Neural cell (in vitro differentiated cells): Measurements from ENCODE around the gene SLAMF7. TPM values are rescaled to one million over a fixed set of nuclear protein-coding genes. Genes with fewer than 3 reads are reported as not detected.

Experiments used
- H2AFZ ChIP-seq: fragments of 200-600, 300-800 bp; sonication (generic), shearing (Covaris generic); 2 replicates; pipeline ENCODE4 v1.6.0; 2014; ENCODE audit warnings: low read depth, mild to moderate bottlenecking, antibody characterized with exemption, low read length, moderate library complexity
- H3F3A ChIP-seq: fragments of 200-600 bp; shearing (Covaris generic); 2 replicates; pipeline ENCODE4 v1.6.1; 2016; ENCODE audit warnings: mild to moderate bottlenecking, moderate library complexity, mixed read lengths, antibody characterized with exemption, low read length; ENCODE audit not compliant: insufficient read depth, poor library complexity, severe bottlenecking
- H3K27ac ChIP-seq: fragments of 200-600, 300-800 bp; sonication (generic), shearing (Covaris generic); 2 replicates; pipeline ENCODE4 v1.5.1; 2014; ENCODE audit warnings: mild to moderate bottlenecking, low read length, moderate library complexity
- H3K27me3 ChIP-seq: fragments of 300-800, 200-600 bp; sonication (generic), shearing (Covaris generic); 2 replicates; pipeline ENCODE4 v1.6.0; 2014; ENCODE audit warnings: mild to moderate bottlenecking, low read depth, low read length, moderate library complexity; ENCODE audit not compliant: insufficient read depth
- H3K36me3 ChIP-seq: fragments of 300-800, 200-600 bp; sonication (generic), shearing (Covaris generic); 2 replicates; pipeline ENCODE4 v1.5.1; 2014; ENCODE audit warnings: mild to moderate bottlenecking, antibody characterized with exemption, low read length, moderate library complexity; ENCODE audit not compliant: insufficient read depth
- H3K4me2 ChIP-seq: fragments of 300-800, 200-600 bp; sonication (generic), shearing (Covaris generic); 2 replicates; pipeline ENCODE4 v1.6.0; 2014; ENCODE audit warnings: mild to moderate bottlenecking, low read length
- H3K4me3 ChIP-seq: fragments of 300-800, 200-600 bp; sonication (generic), shearing (Covaris generic); 2 replicates; pipeline ENCODE4 v1.5.1; 2014; ENCODE audit warnings: mild to moderate bottlenecking, low read length, moderate library complexity
- H3K79me2 ChIP-seq: fragments of 200-600 bp; shearing (Covaris generic); replicated peaks from 2 replicates; pipeline ENCODE4 v1.6.0; 2014; ENCODE audit warnings: mild to moderate bottlenecking, low read length, moderate library complexity; ENCODE audit not compliant: insufficient read depth
- H3K9ac ChIP-seq: fragments of 300-800, 200-600 bp; sonication (generic), shearing (Covaris generic); 2 replicates; pipeline ENCODE4 v1.6.1; 2016; ENCODE audit warnings: mild to moderate bottlenecking, low read length, mixed read lengths
- H3K9me2 ChIP-seq: fragments of 200-600 bp; shearing (Covaris generic); 2 replicates; pipeline ENCODE4 v1.6.1; 2016; ENCODE audit warnings: mild to moderate bottlenecking, low read length, mixed read lengths; ENCODE audit not compliant: insufficient read depth
- H3K9me3 ChIP-seq: fragments of 200-600, 300-800 bp; sonication (generic), shearing (Covaris generic); 2 replicates; pipeline ENCODE4 v1.6.1; 2016; ENCODE audit warnings: mild to moderate bottlenecking, mixed run types, low read length, moderate library complexity, mixed read lengths
- H4K20me1 ChIP-seq: fragments of 200-600 bp; shearing (Covaris generic); 2 replicates; pipeline ENCODE4 v1.6.1; 2016; ENCODE audit warnings: mild to moderate bottlenecking, mixed run types; ENCODE audit not compliant: insufficient read depth
- CTCF ChIP-seq: fragments of 450-650 bp; IDR thresholded peaks from 2 replicates; pipeline ENCODE4 v1.5.1; 2014; ENCODE audit warnings: antibody characterized with exemption, mild to moderate bottlenecking, moderate library complexity; ENCODE audit not compliant: poor library complexity, severe bottlenecking
- EP300 ChIP-seq: fragments of 450-650 bp; conservative IDR thresholded peaks from 2 replicates; pipeline ENCODE4 v1.6.1; 2014; ENCODE audit warnings: antibody characterized with exemption, mild to moderate bottlenecking, moderate library complexity; ENCODE audit not compliant: poor library complexity, severe bottlenecking
- EZH2 ChIP-seq: fragments of 200-600, 300-800 bp; shearing (Covaris generic), sonication (generic); IDR thresholded peaks from 2 replicates; pipeline ENCODE4 v1.6.1; 2014; ENCODE audit warnings: antibody characterized with exemption, low read length, borderline replicate concordance, mild to moderate bottlenecking; ENCODE audit not compliant: insufficient read depth, poor library complexity, severe bottlenecking
- MXI1 ChIP-seq: fragments of 450-650 bp; conservative IDR thresholded peaks from 2 replicates; pipeline ENCODE4 v1.6.1; 2014; ENCODE audit warnings: antibody characterized with exemption, mild to moderate bottlenecking; ENCODE audit not compliant: poor library complexity, severe bottlenecking
- POLR2AphosphoS5 ChIP-seq: IDR thresholded peaks from 2 replicates; pipeline ENCODE4 v1.6.1; 2012
- RAD21 ChIP-seq: fragments of 450-650 bp; conservative IDR thresholded peaks from 2 replicates; pipeline ENCODE4 v1.6.1; 2014; ENCODE audit warnings: antibody characterized with exemption, mild to moderate bottlenecking, moderate library complexity
- SMC3 ChIP-seq: fragments of 450-650 bp; conservative IDR thresholded peaks from 2 replicates; pipeline ENCODE4 v1.6.1; 2014; ENCODE audit warnings: antibody characterized with exemption, mild to moderate bottlenecking, moderate library complexity; ENCODE audit not compliant: poor library complexity
- TAF1 ChIP-seq: IDR thresholded peaks from 2 replicates; pipeline ENCODE4 v1.6.1; 2012; ENCODE audit warnings: low read depth
- polyA plus RNA-seq: library from polyadenylated mRNA; depleted of rRNA; stranded (reverse); fragments of >200 nt; gene quantifications from 2 replicates; pipeline ENCODE4 v1.2.3, GENCODE V29; 2014
- TF ChIP-seq, protein P1 (sequence below): IDR thresholded peaks from 2 replicates; pipeline ENCODE4 v1.6.1; 2012; ENCODE audit warnings: borderline replicate concordance

The SLAMF7 gene
- polyA plus RNA-seq, 1 donor from 2014 or later, result not detected

DNA sequence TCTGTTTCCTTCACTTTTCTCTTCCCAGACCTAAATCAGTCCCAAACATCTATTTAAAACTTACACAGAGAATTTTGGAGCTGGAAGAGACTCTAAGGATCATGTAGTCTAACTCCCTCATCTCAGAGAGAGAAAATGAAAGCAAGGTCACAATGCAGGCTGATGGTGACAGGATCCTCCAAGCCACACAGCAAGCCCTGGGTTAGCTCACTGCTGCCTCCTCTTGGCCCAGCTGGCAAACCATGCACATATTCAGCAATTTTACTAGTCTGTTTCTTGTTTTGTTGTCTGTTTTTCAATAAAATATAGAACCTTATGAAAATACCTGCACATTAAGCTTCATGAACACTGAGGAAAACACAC lies 29.2 kb downstream of the SLAMF7 start:
- Histone ChIP-seq H3K27me3 (no peaks in the 10 kb centered on the region), H3F3A (no peaks in the 10 kb centered on the region), H2AFZ (no peak overlapping the region), H3K9ac (no peak overlapping the region), H3K9me2 (no peaks in the 10 kb centered on the region), H3K79me2 (no peaks in the 10 kb centered on the region), H3K27ac (no peak overlapping the region), H3K4me2 (no peak overlapping the region), H3K36me3 (no peaks in the 10 kb centered on the region), H4K20me1 (no peaks in the 10 kb centered on the region), H3K9me3 (no peaks in the 10 kb centered on the region), H3K4me3 (no peak overlapping the region)
- TF ChIP-seq RAD21, result no peak
- TF ChIP-seq TAF1, result no peak
- TF ChIP-seq SMC3, result no peak
- no peak for TF ChIP-seq EZH2
- TF ChIP-seq, protein P1, sequence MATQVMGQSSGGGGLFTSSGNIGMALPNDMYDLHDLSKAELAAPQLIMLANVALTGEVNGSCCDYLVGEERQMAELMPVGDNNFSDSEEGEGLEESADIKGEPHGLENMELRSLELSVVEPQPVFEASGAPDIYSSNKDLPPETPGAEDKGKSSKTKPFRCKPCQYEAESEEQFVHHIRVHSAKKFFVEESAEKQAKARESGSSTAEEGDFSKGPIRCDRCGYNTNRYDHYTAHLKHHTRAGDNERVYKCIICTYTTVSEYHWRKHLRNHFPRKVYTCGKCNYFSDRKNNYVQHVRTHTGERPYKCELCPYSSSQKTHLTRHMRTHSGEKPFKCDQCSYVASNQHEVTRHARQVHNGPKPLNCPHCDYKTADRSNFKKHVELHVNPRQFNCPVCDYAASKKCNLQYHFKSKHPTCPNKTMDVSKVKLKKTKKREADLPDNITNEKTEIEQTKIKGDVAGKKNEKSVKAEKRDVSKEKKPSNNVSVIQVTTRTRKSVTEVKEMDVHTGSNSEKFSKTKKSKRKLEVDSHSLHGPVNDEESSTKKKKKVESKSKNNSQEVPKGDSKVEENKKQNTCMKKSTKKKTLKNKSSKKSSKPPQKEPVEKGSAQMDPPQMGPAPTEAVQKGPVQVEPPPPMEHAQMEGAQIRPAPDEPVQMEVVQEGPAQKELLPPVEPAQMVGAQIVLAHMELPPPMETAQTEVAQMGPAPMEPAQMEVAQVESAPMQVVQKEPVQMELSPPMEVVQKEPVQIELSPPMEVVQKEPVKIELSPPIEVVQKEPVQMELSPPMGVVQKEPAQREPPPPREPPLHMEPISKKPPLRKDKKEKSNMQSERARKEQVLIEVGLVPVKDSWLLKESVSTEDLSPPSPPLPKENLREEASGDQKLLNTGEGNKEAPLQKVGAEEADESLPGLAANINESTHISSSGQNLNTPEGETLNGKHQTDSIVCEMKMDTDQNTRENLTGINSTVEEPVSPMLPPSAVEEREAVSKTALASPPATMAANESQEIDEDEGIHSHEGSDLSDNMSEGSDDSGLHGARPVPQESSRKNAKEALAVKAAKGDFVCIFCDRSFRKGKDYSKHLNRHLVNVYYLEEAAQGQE, result no peak
- no peak for TF ChIP-seq EP300
- TF ChIP-seq MXI1, result no peak
- no peak for TF ChIP-seq POLR2AphosphoS5
- TF ChIP-seq CTCF, result no peak

DNA sequence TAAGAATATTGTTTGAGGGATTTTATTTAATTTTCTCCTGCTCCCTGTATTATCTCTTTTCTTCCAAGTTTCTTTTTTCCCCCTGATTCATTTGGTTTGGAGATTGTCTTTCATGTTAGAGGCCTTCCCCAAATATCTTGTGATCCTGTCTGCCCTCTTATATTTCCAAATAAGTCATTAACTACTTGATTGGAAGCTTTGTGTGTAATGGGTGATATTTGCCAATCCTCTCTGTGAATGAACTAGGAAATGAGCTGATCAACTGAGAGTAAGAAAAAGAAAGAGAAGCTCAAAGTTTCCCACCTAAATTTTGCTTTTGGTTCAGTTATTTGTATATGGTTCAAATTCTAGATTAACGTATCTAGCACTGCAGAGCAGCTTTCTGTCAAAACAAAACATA lies 33.3 kb downstream of the SLAMF7 start:
- no peaks in the 10 kb centered on the region for H3K9me3 ChIP-seq
- H3K27ac ChIP-seq, result no peak overlapping the region
- no peaks in the 10 kb centered on the region for H4K20me1 ChIP-seq
- H3K9me2 ChIP-seq, result no peaks in the 10 kb centered on the region
- H3K4me2 ChIP-seq, result no peak overlapping the region
- H3K27me3 ChIP-seq, result no peaks in the 10 kb centered on the region
- TF ChIP-seq EZH2 (no peak), SMC3 (no peak), MXI1 (no peak), POLR2AphosphoS5 (no peak), TAF1 (no peak), CTCF (no peak), RAD21 (no peak), EP300 (no peak)
- TF ChIP-seq, protein P1, result no peak
- H3K4me3 ChIP-seq, result no peak overlapping the region
- no peaks in the 10 kb centered on the region for H3K79me2 ChIP-seq
- no peaks in the 10 kb centered on the region for H3F3A ChIP-seq
- H2AFZ ChIP-seq, result no peak overlapping the region
- H3K9ac ChIP-seq, result no peak overlapping the region
- no peaks in the 10 kb centered on the region for H3K36me3 ChIP-seq
